ENCODE data around the gene MTAP.

DNA sequence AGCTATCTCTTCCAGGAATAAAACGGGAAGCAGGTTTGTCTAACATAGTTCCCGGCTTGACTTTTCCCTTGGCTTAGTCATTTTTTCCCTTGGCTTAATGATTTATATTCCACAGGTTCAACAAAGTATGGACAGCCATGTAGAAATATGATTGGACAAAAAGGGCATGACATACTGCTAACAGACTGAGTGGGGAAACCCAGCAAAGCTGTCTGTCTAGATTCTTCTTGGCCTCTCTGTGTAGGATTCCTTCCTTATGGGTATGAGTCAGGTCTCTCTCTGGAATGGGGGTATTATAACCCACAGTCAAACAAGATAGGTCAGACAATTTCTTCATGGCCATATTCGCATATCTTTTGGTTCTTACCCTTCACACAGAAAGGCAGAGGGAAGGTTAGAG lies 5.7 kb upstream of the MTAP start:
- TF ChIP-seq, protein P1, sequence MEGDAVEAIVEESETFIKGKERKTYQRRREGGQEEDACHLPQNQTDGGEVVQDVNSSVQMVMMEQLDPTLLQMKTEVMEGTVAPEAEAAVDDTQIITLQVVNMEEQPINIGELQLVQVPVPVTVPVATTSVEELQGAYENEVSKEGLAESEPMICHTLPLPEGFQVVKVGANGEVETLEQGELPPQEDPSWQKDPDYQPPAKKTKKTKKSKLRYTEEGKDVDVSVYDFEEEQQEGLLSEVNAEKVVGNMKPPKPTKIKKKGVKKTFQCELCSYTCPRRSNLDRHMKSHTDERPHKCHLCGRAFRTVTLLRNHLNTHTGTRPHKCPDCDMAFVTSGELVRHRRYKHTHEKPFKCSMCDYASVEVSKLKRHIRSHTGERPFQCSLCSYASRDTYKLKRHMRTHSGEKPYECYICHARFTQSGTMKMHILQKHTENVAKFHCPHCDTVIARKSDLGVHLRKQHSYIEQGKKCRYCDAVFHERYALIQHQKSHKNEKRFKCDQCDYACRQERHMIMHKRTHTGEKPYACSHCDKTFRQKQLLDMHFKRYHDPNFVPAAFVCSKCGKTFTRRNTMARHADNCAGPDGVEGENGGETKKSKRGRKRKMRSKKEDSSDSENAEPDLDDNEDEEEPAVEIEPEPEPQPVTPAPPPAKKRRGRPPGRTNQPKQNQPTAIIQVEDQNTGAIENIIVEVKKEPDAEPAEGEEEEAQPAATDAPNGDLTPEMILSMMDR (IDR thresholded peaks at IDR 0.05; ENCODE audit: poor library complexity, severe bottlenecking) = no peak
- TF ChIP-seq EZH2 (IDR thresholded peaks at IDR 0.05; ENCODE audit: borderline replicate concordance, insufficient read depth, low read length, poor library complexity, severe bottlenecking) (no peak), POLR2AphosphoS5 (IDR thresholded peaks at IDR 0.05) (no peak), MXI1 (conservative IDR thresholded peaks at IDR 0.05; ENCODE audit: poor library complexity, severe bottlenecking) (no peak), EP300 (conservative IDR thresholded peaks at IDR 0.05; ENCODE audit: poor library complexity, severe bottlenecking) (no peak), TAF1 (IDR thresholded peaks at IDR 0.05; ENCODE audit: low read depth) (no peak)
- TF ChIP-seq, protein P2, sequence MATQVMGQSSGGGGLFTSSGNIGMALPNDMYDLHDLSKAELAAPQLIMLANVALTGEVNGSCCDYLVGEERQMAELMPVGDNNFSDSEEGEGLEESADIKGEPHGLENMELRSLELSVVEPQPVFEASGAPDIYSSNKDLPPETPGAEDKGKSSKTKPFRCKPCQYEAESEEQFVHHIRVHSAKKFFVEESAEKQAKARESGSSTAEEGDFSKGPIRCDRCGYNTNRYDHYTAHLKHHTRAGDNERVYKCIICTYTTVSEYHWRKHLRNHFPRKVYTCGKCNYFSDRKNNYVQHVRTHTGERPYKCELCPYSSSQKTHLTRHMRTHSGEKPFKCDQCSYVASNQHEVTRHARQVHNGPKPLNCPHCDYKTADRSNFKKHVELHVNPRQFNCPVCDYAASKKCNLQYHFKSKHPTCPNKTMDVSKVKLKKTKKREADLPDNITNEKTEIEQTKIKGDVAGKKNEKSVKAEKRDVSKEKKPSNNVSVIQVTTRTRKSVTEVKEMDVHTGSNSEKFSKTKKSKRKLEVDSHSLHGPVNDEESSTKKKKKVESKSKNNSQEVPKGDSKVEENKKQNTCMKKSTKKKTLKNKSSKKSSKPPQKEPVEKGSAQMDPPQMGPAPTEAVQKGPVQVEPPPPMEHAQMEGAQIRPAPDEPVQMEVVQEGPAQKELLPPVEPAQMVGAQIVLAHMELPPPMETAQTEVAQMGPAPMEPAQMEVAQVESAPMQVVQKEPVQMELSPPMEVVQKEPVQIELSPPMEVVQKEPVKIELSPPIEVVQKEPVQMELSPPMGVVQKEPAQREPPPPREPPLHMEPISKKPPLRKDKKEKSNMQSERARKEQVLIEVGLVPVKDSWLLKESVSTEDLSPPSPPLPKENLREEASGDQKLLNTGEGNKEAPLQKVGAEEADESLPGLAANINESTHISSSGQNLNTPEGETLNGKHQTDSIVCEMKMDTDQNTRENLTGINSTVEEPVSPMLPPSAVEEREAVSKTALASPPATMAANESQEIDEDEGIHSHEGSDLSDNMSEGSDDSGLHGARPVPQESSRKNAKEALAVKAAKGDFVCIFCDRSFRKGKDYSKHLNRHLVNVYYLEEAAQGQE (IDR thresholded peaks at IDR 0.05; ENCODE audit: borderline replicate concordance) = no peak

All from neural cell (in vitro differentiated cells).